ENCODE data around the gene GAL3ST3.

GAL3ST3 gene

DNA sequence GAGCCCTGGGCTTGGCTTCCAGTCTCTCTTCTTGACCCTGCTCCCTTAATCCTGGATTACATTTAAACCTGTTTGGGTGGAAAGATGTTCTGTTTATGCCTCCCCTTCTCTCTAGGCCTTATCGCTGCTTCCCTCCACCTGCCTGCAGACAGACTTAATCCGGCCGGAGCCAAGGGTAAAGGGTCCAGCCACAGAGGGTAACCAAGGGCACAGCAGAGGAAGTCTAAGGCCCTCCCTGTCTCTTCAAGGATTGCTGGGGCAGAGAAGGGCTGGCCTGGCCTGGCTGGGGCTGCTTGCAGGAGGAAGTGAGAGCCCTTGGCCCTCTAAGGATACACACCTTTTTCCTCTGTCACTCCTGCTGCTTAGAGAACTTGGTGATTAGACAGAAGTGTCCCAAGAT lies 2.1 kb downstream of the GAL3ST3 start:
- no peak for TF ChIP-seq EZH2phosphoT487 (IDR thresholded peaks at IDR 0.05; ENCODE audit: borderline replicate concordance, low read length)
- TF ChIP-seq, protein P1, sequence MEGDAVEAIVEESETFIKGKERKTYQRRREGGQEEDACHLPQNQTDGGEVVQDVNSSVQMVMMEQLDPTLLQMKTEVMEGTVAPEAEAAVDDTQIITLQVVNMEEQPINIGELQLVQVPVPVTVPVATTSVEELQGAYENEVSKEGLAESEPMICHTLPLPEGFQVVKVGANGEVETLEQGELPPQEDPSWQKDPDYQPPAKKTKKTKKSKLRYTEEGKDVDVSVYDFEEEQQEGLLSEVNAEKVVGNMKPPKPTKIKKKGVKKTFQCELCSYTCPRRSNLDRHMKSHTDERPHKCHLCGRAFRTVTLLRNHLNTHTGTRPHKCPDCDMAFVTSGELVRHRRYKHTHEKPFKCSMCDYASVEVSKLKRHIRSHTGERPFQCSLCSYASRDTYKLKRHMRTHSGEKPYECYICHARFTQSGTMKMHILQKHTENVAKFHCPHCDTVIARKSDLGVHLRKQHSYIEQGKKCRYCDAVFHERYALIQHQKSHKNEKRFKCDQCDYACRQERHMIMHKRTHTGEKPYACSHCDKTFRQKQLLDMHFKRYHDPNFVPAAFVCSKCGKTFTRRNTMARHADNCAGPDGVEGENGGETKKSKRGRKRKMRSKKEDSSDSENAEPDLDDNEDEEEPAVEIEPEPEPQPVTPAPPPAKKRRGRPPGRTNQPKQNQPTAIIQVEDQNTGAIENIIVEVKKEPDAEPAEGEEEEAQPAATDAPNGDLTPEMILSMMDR (IDR thresholded peaks at IDR 0.05; ENCODE audit: low read depth, low read length, poor library complexity, severe bottlenecking): no peak
- no peaks in the 10 kb centered on the region; the same call in 1 of the 2 replicates for H3F3A ChIP-seq (ENCODE audit: control insufficient read depth, insufficient read depth)

DNA sequence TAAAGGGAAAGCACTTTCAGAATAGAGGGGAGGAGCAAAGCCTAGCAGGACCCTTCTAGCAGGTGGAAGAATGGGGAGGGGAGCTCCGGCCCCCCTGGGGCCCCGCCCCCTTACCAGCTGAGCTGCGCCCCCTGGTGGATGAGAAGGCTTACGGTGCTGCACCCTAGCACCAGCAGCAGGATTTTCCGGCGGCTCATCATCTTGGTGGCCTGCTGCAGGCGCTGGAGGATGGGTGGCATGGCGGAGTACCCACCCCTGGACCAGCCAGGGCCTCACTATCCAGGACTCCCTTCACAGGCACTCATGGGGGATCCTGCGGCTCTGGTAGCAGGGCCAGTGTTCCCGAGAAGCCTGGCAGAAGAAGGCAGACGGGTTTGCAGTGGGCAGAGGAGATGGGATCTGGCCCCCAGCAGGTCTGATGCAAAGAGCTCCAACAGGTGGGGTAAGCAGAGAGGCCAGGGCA lies 3.8 kb downstream of the GAL3ST3 start:
- no peaks in the 10 kb centered on the region; the same call in 1 of the 2 replicates for H3F3A ChIP-seq (ENCODE audit: control insufficient read depth, insufficient read depth)
- peak overlapping the region; percentile 34 for H3K4me3 ChIP-seq (ENCODE audit: low read length)
- peaks cover 15% of the 10 kb centered on the region for H3K4me1 ChIP-seq (ENCODE audit: control insufficient read depth, low read length)
- no peaks in the 10 kb centered on the region for H3K9me3 ChIP-seq (ENCODE audit: control insufficient read depth, insufficient read depth, low read length)
- H4K20me1 ChIP-seq (ENCODE audit: control insufficient read depth, insufficient read depth, low read depth, low read length): no peaks in the 10 kb centered on the region
- no peaks in the 10 kb centered on the region for H3K36me3 ChIP-seq (ENCODE audit: control insufficient read depth, low read length)
- H3K4me2 ChIP-seq (ENCODE audit: low read length): peak overlapping the region; percentile 50
- no peaks in the 10 kb centered on the region for H3K9me2 ChIP-seq (replicated peaks; ENCODE audit: control insufficient read depth, low read length)
- H3K27me3 ChIP-seq (ENCODE audit: control insufficient read depth, low read length): no peaks in the 10 kb centered on the region; the same call in 1 of the 2 replicates
- TF ChIP-seq, protein P1 (IDR thresholded peaks at IDR 0.05; ENCODE audit: low read depth, low read length, poor library complexity, severe bottlenecking): peak; percentile 94
- TF ChIP-seq EZH2phosphoT487 (IDR thresholded peaks at IDR 0.05; ENCODE audit: borderline replicate concordance, low read length): no peak
- H3K27ac ChIP-seq (ENCODE audit: low read depth, low read length): no peak overlapping the region
- H3K79me2 ChIP-seq (ENCODE audit: control insufficient read depth, low read length): no peaks in the 10 kb centered on the region

More for the DNA sequence above, 2.1 kb downstream of the GAL3ST3 start:
- Histone ChIP-seq H3K4me3 (ENCODE audit: low read length) (no peak overlapping the region), H3K9me3 (ENCODE audit: control insufficient read depth, insufficient read depth, low read length) (no peaks in the 10 kb centered on the region), H3K79me2 (ENCODE audit: control insufficient read depth, low read length) (0 out of 2 replicates have a peak, but pooled peaks cover 5% of the 10 kb centered on the region), H3K27ac (ENCODE audit: low read depth, low read length) (no peak overlapping the region), H3K9me2 (replicated peaks; ENCODE audit: control insufficient read depth, low read length) (no peaks in the 10 kb centered on the region), H3K4me2 (ENCODE audit: low read length) (no peak overlapping the region), H3K27me3 (ENCODE audit: control insufficient read depth, low read length) (no peaks in the 10 kb centered on the region; the same call in 1 of the 2 replicates), H4K20me1 (ENCODE audit: control insufficient read depth, insufficient read depth, low read depth, low read length) (no peaks in the 10 kb centered on the region), H3K4me1 (ENCODE audit: control insufficient read depth, low read length) (peaks cover 26% of the 10 kb centered on the region), H3K36me3 (ENCODE audit: control insufficient read depth, low read length) (no peaks in the 10 kb centered on the region)

DNA sequence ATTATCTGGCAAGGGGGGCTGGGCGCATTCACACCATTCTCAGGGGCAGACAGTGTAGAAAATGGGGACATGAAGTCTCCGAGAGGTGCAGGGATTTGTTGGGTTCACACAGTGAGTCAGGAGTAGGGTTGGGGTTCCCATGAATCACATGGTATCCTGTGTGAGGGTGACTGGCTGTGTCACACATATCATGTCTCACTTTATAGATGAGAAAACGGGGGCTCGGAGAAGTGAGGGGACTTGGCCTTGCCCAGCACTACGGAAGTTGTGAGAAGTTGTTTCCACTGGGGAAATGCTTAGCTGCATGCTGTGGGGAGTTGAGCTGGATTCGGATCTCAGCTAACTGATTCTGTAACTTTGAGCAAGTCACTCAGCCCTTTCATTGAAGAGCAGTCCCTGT lies 4.2 kb downstream of the GAL3ST3 start:
- Histone ChIP-seq H3K9me2 (replicated peaks; ENCODE audit: control insufficient read depth, low read length) (no peaks in the 10 kb centered on the region), H3K27me3 (ENCODE audit: control insufficient read depth, low read length) (no peaks in the 10 kb centered on the region; the same call in 1 of the 2 replicates), H3K4me1 (ENCODE audit: control insufficient read depth, low read length) (peaks cover 15% of the 10 kb centered on the region), H3K4me3 (ENCODE audit: low read length) (peak overlapping the region; percentile 34), H3K36me3 (ENCODE audit: control insufficient read depth, low read length) (no peaks in the 10 kb centered on the region), H3F3A (ENCODE audit: control insufficient read depth, insufficient read depth) (no peaks in the 10 kb centered on the region; the same call in 1 of the 2 replicates), H3K4me2 (ENCODE audit: low read length) (peak overlapping the region; percentile 50), H3K79me2 (ENCODE audit: control insufficient read depth, low read length) (no peaks in the 10 kb centered on the region), H3K27ac (ENCODE audit: low read depth, low read length) (no peak overlapping the region), H4K20me1 (ENCODE audit: control insufficient read depth, insufficient read depth, low read depth, low read length) (no peaks in the 10 kb centered on the region), H3K9me3 (ENCODE audit: control insufficient read depth, insufficient read depth, low read length) (no peaks in the 10 kb centered on the region)
- TF ChIP-seq, protein P1 (IDR thresholded peaks at IDR 0.05; ENCODE audit: low read depth, low read length, poor library complexity, severe bottlenecking): no peak
- no peak for TF ChIP-seq EZH2phosphoT487 (IDR thresholded peaks at IDR 0.05; ENCODE audit: borderline replicate concordance, low read length)
